K562 (cell line): ENCODE measurements around the gene ZNF763. TPM values are rescaled to one million over a fixed set of nuclear protein-coding genes. Genes with fewer than 3 reads are reported as not detected.

Experiments
- ARID2 ChIP-seq: fragments of 450-650 bp; IDR thresholded peaks from 2 replicates; pipeline ENCODE4 v1.6.1; 2017; ENCODE audit warnings: antibody characterized with exemption, mild to moderate bottlenecking
- CBX5 ChIP-seq: IDR thresholded peaks from 2 replicates; pipeline ENCODE4 v1.6.1; 2014; ENCODE audit warnings: low read depth, borderline replicate concordance
- HNRNPK ChIP-seq: fragments of 200-400 bp; formaldehyde crosslinking; IDR thresholded peaks from one replicate; pipeline ENCODE4 v1.6.1; 2018; ENCODE audit warnings: mild to moderate bottlenecking, low read depth, low read length; ENCODE audit not compliant: poor library complexity, severe bottlenecking
- KDM4B ChIP-seq, 2 experiments: fragments of 450-650 bp in 1 of 2; sonication (generic) in 1 of 2; IDR thresholded peaks; 2 replicates each; pipeline ENCODE4 v1.6.1; 2016 to 2017; ENCODE audit warnings: borderline replicate concordance in 2 of 2, antibody characterized with exemption in 1 of 2, low read depth in 1 of 2, mild to moderate bottlenecking in 1 of 2
- LEF1 ChIP-seq: fragments of 450-650 bp; IDR thresholded peaks from 2 replicates; pipeline ENCODE4 v1.6.1; 2016; ENCODE audit warnings: mild to moderate bottlenecking
- NFYB ChIP-seq: IDR thresholded peaks from 2 replicates; pipeline ENCODE4 v1.6.1; 2011; ENCODE audit warnings: mild to moderate bottlenecking, moderate library complexity; ENCODE audit not compliant: insufficient read length; ENCODE audit errors: extremely low read depth
- PML ChIP-seq: IDR thresholded peaks from 2 replicates; pipeline ENCODE4 v1.6.1; 2012; ENCODE audit warnings: low read length, inconsistent platforms
- RBM15 ChIP-seq: fragments of 200-400 bp; formaldehyde crosslinking; IDR thresholded peaks from 2 replicates; pipeline ENCODE4 v1.6.1; 2018; ENCODE audit warnings: mild to moderate bottlenecking, low read length, moderate library complexity; ENCODE audit not compliant: insufficient read depth
- SMAD1 ChIP-seq: fragments of 150-350 bp; IDR thresholded peaks from 2 replicates; pipeline ENCODE4 v1.6.1; 2014; ENCODE audit warnings: low read length, low read depth; ENCODE audit not compliant: partially characterized antibody
- SRSF7 ChIP-seq: fragments of 200-400 bp; formaldehyde crosslinking; optimal IDR thresholded peaks from 2 replicates; pipeline ENCODE3; 2017; ENCODE audit warnings: mild to moderate bottlenecking, low read depth, low read length
- polyA plus RNA-seq, 8 experiments: library from polyadenylated mRNA; depleted of rRNA in 4 of 8; stranded (reverse) in 5 of 8; unstranded in 3 of 8; fragments of >200 nt; fragmentation: Nextera tagmentation in 2 of 8; fragmentation: Illumina TruSeq in 1 of 8; extraction: Ambion mirVana in 2 of 8; extraction: Trizol in 1 of 8; gene quantifications; 2 replicates each; pipeline versions ENCODE4 v1.2.1 to v1.2.3, GENCODE V29; 2011 to 2014; ENCODE audit warnings: inconsistent platforms in 1 of 8, missing spikeins in 1 of 8
- total RNA-seq, 7 experiments: library from RNA; depleted of rRNA in 6 of 7; stranded (reverse); fragments of >200 nt in 6 of 7; fragmentation: Illumina TruSeq in 2 of 7; extraction: Trizol in 2 of 7; gene quantifications; 2 replicates each; pipeline versions ENCODE4 v1.2.1 to v1.2.3, GENCODE V29; 2011 to 2021; ENCODE audit warnings: low replicate concordance in 1 of 7
- TF ChIP-seq, protein P1 (sequence below): fragments of 450-650 bp; IDR thresholded peaks from 2 replicates; pipeline ENCODE4 v1.6.1; 2018; ENCODE audit not compliant: partially characterized antibody
- TF ChIP-seq, protein P2 (sequence below), 2 experiments: fragments of 450-650 bp; conservative IDR thresholded peaks; 2 replicates each; pipeline ENCODE4 v1.6.1; 2017; ENCODE audit warnings: mild to moderate bottlenecking in 2 of 2, moderate library complexity in 2 of 2
- TF ChIP-seq, protein P3 (sequence below): fragments of 250-450 bp; sonication (Bioruptor Pico); IDR thresholded peaks from 2 replicates; pipeline ENCODE4 v1.4.0; 2020
- TF ChIP-seq, protein P4 (sequence below): fragments of 250-450 bp; sonication (Bioruptor Pico); IDR thresholded peaks from 2 replicates; pipeline ENCODE4 v1.4.0; 2020; ENCODE audit warnings: mild to moderate bottlenecking, moderate library complexity

Gene ZNF763
- total and polyA plus RNA-seq, 9 of the 15 experiments (the other 6 are each of a cell fraction or from before 2014, with no cell fraction given): 0.08 to 0.28 (median 0.16) TPM; not detected in 3

DNA sequence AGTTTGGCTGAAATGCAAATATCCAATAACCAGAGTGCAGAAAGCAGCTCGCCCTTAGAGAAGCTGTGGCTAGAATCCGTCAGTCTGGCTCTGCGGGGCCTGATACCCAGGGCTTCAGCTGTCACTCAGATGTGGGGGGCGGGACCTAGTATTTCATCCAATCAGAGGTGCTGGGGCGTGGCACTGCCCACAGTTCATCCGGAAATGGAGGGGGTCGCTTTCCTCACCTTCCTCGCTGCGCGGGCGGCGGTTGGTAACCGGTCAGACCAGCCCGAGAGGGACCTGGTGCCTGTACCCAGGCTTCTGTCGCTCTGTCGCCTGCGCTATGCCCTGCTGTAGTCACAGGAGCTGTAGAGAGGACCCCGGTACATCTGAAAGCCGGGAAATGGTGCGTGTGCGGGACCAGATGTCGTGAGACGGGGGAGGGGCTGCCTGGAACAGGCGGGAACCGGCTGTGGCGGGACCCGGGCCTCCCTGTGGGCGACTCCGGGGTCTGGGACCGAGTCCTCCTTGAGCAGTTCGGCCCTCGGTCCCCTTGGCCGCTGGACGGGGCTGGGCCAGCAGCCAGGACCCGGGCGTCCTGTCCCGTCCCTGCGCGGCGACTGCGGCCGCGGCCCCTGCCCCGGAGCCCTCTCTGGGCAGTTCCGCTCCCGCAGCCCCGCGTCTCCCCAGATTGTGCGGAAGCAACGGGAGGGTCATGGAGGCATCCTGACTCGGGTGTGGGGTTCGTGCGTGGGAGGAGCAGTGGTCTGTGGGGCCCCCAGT is 39.8 kb upstream of the ZNF763 start, which contains the start of gene ZNF700 (continued):
- TF ChIP-seq, protein P1, sequence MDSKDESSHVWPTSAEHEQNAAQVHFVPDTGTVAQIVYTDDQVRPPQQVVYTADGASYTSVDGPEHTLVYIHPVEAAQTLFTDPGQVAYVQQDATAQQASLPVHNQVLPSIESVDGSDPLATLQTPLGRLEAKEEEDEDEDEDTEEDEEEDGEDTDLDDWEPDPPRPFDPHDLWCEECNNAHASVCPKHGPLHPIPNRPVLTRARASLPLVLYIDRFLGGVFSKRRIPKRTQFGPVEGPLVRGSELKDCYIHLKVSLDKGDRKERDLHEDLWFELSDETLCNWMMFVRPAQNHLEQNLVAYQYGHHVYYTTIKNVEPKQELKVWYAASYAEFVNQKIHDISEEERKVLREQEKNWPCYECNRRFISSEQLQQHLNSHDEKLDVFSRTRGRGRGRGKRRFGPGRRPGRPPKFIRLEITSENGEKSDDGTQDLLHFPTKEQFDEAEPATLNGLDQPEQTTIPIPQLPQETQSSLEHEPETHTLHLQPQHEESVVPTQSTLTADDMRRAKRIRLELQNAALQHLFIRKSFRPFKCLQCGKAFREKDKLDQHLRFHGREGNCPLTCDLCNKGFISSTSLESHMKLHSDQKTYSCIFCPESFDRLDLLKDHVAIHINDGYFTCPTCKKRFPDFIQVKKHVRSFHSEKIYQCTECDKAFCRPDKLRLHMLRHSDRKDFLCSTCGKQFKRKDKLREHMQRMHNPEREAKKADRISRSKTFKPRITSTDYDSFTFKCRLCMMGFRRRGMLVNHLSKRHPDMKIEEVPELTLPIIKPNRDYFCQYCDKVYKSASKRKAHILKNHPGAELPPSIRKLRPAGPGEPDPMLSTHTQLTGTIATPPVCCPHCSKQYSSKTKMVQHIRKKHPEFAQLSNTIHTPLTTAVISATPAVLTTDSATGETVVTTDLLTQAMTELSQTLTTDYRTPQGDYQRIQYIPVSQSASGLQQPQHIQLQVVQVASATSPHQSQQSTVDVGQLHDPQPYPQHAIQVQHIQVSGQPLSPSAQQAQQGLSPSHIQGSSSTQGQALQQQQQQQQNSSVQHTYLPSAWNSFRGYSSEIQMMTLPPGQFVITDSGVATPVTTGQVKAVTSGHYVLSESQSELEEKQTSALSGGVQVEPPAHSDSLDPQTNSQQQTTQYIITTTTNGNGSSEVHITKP: no peak
- no peak for TF ChIP-seq RBM15
- TF ChIP-seq PML: peak; percentile 69; the same call in 1 of the 2 replicates
- no peak for TF ChIP-seq KDM4B (IDR thresholded peaks at IDR 0.05; ENCODE audit: borderline replicate concordance in 2 of 2, low read depth in 1 of 2)
- TF ChIP-seq, protein P2, sequence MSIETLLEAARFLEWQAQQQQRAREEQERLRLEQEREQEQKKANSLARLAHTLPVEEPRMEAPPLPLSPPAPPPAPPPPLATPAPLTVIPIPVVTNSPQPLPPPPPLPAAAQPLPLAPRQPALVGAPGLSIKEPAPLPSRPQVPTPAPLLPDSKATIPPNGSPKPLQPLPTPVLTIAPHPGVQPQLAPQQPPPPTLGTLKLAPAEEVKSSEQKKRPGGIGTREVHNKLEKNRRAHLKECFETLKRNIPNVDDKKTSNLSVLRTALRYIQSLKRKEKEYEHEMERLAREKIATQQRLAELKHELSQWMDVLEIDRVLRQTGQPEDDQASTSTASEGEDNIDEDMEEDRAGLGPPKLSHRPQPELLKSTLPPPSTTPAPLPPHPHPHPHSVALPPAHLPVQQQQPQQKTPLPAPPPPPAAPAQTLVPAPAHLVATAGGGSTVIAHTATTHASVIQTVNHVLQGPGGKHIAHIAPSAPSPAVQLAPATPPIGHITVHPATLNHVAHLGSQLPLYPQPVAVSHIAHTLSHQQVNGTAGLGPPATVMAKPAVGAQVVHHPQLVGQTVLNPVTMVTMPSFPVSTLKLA (conservative IDR thresholded peaks at IDR 0.05): peak; percentile 50 to 72
- TF ChIP-seq NFYB: peak; percentile 95
- TF ChIP-seq, protein P3, sequence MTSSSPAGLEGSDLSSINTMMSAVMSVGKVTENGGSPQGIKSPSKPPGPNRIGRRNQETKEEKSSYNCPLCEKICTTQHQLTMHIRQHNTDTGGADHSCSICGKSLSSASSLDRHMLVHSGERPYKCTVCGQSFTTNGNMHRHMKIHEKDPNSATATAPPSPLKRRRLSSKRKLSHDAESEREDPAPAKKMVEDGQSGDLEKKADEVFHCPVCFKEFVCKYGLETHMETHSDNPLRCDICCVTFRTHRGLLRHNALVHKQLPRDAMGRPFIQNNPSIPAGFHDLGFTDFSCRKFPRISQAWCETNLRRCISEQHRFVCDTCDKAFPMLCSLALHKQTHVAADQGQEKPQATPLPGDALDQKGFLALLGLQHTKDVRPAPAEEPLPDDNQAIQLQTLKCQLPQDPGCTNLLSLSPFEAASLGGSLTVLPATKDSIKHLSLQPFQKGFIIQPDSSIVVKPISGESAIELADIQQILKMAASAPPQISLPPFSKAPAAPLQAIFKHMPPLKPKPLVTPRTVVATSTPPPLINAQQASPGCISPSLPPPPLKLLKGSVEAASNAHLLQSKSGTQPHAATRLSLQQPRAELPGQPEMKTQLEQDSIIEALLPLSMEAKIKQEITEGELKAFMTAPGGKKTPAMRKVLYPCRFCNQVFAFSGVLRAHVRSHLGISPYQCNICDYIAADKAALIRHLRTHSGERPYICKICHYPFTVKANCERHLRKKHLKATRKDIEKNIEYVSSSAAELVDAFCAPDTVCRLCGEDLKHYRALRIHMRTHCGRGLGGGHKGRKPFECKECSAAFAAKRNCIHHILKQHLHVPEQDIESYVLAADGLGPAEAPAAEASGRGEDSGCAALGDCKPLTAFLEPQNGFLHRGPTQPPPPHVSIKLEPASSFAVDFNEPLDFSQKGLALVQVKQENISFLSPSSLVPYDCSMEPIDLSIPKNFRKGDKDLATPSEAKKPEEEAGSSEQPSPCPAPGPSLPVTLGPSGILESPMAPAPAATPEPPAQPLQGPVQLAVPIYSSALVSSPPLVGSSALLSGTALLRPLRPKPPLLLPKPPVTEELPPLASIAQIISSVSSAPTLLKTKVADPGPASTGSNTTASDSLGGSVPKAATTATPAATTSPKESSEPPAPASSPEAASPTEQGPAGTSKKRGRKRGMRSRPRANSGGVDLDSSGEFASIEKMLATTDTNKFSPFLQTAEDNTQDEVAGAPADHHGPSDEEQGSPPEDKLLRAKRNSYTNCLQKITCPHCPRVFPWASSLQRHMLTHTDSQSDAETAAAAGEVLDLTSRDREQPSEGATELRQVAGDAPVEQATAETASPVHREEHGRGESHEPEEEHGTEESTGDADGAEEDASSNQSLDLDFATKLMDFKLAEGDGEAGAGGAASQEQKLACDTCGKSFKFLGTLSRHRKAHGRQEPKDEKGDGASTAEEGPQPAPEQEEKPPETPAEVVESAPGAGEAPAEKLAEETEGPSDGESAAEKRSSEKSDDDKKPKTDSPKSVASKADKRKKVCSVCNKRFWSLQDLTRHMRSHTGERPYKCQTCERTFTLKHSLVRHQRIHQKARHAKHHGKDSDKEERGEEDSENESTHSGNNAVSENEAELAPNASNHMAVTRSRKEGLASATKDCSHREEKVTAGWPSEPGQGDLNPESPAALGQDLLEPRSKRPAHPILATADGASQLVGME (CRISPR knock-in tag): no peak
- TF ChIP-seq SRSF7: no peak
- TF ChIP-seq HNRNPK: no peak
- TF ChIP-seq SMAD1: peak; percentile 40
- TF ChIP-seq CBX5: no peak
- TF ChIP-seq, protein P4, sequence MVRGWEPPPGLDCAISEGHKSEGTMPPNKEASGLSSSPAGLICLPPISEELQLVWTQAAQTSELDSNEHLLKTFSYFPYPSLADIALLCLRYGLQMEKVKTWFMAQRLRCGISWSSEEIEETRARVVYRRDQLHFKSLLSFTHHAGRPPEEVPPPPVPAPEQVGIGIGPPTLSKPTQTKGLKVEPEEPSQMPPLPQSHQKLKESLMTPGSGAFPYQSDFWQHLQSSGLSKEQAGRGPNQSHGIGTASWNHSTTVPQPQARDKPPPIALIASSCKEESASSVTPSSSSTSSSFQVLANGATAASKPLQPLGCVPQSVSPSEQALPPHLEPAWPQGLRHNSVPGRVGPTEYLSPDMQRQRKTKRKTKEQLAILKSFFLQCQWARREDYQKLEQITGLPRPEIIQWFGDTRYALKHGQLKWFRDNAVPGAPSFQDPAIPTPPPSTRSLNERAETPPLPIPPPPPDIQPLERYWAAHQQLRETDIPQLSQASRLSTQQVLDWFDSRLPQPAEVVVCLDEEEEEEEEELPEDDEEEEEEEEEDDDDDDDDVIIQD (CRISPR knock-in tag): no peak
- TF ChIP-seq LEF1: peak; percentile 68; the same call in 1 of the 2 replicates
- TF ChIP-seq ARID2: no peak
